GM18907 (cell line): ENCODE measurements around the gene GRAMD1A.
"Not testable (repeated sequence)": the region's sequence is repeated elsewhere in the genome, so short reads cannot be mapped to it uniquely, and the experiment has no call there.

Source experiments
- ATAC-seq: cut with Tn5 transposase; IDR thresholded peaks from one replicate; pipeline ENCODE4 v1.9.1; 2021; ENCODE audit warnings: mild to moderate bottlenecking, moderate library complexity; ENCODE audit not compliant: unreplicated experiment

The GRAMD1A gene

DNA sequence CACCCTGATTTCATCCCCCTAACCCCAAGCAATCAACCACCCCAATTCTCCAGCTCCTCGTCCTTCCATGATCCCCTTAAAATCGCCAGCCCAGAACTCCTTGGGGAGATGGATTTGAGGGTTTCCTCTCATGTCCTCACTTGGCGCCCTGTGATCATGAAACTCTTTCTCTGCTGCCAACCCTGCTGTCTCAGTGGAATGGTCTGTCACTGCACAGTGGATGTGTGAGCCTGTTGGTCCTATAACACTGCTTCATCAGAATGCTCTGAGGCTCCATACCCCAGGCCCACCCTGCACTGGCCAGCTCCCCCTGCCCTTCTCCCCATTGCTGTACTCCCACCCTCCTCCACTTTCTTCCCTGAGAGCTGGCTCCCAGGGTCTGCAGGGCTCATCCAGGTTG lies 23.5 kb upstream of the GRAMD1A start:
- ATAC-seq: no peak

GRCh38 chr19:34979819-34980640 lies 20.1 kb upstream of the GRAMD1A start:
- no peak for ATAC-seq

- ATAC-seq: no peak
Observed at GRCh38 chr19:34982275-34982674, 17.8 kb upstream of the GRAMD1A start.

DNA sequence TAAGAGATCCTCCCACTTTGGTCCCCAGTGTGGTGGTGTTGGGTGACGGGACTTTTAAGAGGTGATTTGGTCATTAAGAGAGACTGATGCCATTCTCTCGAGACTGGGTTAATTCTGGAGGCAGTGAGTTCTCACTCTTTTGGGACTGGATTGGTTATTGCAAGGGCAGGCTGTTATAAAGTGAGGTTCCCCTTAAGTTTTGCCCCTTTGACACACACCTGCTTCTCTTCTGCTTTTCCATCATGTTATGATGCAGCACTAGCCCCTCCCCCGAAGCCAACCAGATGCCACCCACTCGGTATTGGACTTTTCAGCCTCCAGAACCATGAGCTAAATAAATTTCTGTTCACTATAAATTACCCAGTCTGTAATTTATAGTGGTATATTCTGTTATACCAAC lies 16.3 kb upstream of the GRAMD1A start:
- ATAC-seq: no peak

DNA sequence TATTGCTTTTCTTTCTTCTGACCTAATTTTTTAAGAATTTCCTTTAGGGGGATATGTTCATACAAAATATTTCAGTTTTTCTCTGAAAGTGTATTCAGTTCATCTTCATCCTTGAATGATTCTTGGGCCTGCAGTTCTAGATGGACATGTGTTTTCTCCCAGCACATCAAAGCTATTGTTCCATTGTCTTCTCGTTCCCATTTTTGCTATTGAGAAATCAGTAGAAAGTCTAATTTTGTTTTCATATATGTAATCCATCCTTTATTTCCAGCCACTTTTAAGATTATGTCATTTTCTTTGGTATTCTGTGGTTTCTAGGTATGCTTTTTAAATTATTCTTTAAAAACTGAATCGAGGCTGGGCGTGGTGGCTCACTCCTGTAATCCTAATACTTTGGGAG lies 15.8 kb upstream of the GRAMD1A start:
- ATAC-seq: no peak

DNA sequence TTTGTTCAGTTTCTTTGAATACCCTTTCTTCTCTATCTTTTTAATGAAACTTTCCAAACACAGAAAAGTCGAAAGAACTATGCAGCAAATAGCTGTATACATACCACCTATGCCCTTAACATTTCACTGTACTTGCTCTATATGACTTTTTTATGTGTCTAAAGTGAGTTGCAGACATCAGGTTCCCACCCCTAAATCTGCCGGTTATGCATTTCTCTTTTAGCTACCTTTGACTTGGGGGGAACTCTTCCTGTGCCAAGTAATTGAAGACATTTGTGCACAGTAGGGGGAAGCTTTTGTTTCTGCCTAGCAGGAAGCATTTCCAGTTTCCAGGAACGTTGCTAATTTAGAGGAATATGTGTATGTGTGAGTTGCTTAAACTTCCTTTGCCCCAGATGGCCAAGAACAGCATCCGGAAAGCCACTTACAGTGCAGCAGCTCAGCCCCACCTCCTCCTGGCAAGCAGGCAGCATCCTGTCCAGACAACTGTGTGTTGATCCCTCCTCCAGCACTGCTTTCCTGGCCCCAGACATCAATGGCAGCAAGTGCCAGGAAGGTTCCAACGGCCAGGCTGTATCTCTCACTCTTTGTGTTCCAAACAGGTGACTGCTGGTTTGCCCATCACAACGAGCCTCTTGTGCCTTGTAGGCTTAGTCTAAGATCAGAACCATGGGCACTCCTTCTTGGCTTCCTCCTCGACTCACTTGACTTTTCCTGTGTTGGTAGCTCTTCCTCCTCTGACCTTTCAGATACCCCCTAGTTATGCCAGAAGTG lies 14.7 kb upstream of the GRAMD1A start:
- ATAC-seq: no peak

DNA sequence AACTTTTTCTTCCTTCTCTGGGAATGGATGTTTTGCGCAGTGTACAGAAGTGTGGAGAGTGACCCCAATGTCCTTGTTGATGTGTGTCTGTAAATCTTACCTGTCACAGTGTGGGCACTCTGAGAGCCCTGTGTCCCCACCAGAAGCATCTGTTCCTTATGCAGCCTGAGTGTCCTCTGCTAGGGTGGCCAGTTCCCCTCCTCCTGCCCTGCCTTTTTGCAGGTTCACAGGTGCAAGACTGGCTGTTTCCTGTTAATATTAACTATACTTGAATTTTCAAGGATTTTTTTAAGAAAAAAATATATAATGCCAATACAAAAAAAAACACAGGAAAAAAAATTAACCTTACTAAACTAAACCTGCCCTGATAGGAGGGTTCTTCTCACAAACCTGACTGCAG lies 12.0 kb upstream of the GRAMD1A start:
- no peak for ATAC-seq

DNA sequence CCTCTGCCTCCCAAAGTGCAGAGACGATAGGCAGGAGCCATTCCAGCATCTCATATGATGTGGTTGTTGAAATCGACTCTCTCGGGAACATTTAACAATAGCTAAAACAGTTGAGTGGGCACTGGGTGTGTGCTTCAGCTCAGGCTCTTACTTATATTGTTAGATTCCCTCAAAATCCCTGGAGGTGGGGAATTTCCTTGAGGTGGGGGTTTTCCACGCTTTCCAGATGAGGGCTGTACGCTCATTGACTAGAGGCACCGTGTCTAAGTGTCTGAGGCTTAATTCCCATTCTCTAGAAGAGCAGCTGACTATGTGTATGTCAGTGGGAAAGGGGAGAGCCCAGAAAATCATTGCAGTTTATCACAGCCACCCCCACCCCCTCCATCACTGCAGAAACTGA lies 10.8 kb upstream of the GRAMD1A start:
- no peak for ATAC-seq

- no peak for ATAC-seq
Observed at GRCh38 chr19:34990578-34991192, 9.4 kb upstream of the GRAMD1A start.

- no peak for ATAC-seq
Observed at GRCh38 chr19:34991542-34992333, 8.4 kb upstream of the GRAMD1A start.

GRCh38 chr19:34992582-34992981 lies 7.5 kb upstream of the GRAMD1A start:
- ATAC-seq: not testable (repeated sequence)

DNA sequence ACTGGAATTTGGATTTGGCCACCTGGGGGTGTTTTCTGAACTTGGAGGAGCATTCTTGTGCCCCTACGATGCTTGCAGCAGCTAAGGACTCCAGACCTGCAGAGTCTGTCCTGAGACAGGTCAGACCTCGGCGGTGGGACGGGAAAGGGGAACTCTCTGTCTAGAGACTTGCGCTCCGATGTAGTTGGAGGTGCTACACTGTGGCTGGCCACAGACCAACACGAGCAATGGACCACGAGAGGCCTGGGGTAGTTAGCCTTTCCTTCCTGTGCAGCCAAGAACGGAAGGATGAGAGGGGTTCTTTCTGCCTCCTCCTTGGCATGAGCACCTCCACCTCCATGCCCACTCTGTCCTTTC lies 5.9 kb upstream of the GRAMD1A start:
- no peak for ATAC-seq

GRCh38 chr19:34994643-34995541 lies 5.2 kb upstream of the GRAMD1A start:
- no peak for ATAC-seq

- no peak for ATAC-seq
Observed at GRCh38 chr19:34995551-34995950, 4.6 kb upstream of the GRAMD1A start.

DNA sequence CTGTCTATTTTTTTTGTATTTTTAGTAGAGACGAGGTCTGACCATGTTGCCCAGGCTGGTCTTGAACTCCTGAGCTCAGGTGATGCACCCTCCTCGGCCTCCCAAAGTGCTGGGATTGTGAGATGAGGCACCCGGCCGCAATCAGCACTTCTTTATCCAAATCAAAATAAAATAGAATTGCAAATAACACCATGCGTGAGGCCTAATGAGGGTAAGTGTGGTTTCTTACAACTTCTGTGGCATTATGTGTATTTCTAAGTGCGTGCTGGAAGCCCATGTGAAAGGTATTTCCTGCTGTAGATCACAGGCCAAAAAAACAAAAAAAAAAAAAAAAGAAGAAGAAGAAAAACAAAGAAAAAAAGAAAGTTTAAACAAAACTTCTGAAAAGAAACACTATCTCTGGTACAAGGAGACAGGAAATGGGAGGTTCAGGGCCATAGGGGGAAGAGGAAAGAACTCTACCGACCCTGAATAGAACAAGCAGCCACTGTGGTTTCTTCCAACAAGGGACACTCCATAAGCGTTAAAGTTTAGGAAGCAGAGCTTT lies 3.0 kb upstream of the GRAMD1A start:
- ATAC-seq: no peak

- ATAC-seq: not testable (repeated sequence)
Observed at GRCh38 chr19:34998224-34998623, 1.9 kb upstream of the GRAMD1A start.

DNA sequence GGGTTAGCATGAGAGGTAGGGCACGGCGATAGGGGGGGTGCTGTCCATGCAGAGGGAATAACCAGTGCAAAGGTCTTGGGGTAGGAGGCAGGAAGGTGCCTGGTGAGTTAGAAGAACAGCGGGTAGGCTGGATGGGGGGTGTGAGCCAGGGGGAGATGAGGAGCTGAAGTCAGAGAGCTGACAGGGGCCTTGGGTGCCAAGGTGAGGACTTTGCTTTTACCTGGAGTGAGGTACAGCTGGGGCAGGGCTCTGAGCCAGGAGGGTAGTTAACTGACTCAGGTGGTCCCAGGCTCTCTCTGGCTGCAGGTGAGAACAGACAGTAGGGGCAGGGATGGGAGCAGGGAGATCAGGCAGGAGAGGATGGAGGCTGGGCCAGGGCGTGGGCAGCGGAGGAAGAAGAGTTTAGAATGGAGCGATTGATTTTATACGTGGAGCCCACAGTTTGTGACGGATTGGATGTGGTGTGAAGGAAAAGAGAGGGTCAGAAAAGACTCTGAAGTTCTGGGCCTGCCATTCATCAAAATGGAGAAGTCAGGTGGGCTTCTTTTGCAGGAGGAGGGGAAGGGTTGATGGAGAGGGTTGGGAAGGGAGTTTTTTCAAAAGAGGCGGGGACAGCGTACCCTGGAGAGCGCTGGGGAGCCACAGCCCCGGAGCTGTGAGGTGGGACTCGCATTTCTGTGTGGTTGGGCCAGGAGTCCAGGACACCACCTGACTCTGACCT lies 1.2 kb upstream of the GRAMD1A start:
- ATAC-seq: no peak

DNA sequence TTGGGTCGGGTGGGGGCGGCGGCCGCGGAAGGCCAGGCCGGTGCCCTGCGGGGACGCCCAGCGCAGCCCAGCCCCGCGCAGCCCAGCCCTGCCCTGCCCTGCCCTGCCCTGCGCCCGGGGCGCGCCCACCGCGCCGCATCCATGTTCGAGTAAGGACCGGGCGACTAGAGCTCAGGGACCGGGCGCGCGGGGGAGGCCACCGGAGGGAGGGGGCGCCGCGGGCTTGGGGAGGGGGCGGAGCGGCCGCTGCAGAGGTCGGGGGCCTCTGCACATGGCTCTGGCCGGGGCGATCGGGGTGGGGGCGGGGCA lies 169 bp downstream of the GRAMD1A start:
- ATAC-seq: no peak
